Measurements from ENCODE around the gene ALG2.

Gene ALG2

DNA sequence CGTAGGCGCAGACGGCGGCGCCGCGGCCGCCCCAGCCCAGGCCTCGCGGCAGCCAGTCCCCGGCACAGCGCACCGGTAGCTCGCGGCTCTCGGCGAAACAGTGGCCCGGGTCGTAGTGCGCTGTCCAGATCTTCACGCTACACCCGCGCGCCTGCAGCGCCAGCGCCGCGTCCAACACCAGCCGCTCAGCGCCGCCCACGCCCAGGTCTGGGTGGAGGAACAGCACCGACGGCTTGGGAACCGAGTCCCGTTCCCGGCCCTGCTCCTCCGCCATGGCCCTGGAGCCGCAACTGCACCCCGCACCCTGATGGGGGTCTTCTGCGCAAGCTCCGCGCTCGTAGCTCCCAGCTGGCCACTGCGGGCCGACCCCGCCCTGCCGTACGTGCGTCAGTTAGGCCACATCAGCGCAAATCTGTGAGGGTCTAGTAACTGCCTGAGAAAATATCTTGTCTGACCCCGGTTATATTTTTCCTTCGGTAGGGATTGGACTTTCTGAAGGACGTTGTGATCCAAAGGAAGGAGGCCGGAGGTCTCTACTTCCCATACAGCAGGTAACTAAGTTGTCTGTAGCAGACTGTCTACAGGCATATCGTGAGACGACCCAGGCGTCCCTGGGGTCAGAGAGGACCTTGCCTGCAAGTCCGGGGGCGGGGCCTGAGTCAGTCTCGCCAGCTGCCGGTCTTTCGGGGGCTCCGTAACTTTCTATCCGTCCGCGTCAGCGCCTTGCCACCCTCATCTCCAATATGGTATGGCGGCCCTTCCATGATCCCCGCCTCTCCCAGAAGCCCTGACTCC is at the start of gene ALG2, which contains the start of gene SEC61B:
Gene ALG2, minus strand, starts transcription at position 322 of the 795 bp plus-strand sequence. Its CDS starts 48 bp downstream, at position 274.
Gene SEC61B, plus strand, starts transcription at position 662 of the 795 bp plus-strand sequence. Its CDS starts 82 bp downstream, at position 744.
- Histone ChIP-seq H3K27me3 (ENCODE audit: low read depth, low read length) (no peaks in the 10 kb centered on the region), H3K27ac (ENCODE audit: low read length) (peak within 1 kb of the TSS; percentile 89), H3K4me3 (ENCODE audit: low read depth in 1 of 2, low read length in 2 of 2) (peak within 1 kb of the TSS; percentile 79 to 95), H3K9me3 (ENCODE audit: control insufficient read depth in 1 of 2, low read length in 2 of 2) (no peaks in the 10 kb centered on the region), H3K36me3 (ENCODE audit: control insufficient read depth in 1 of 2, insufficient read depth in 2 of 2, low read length in 2 of 2) (peaks cover 18 to 25% of the 10 kb centered on the region in 2 donors), H3K4me1 (ENCODE audit: control insufficient read depth in 1 of 2, insufficient read depth in 2 of 2, low read length in 2 of 2) (peaks cover 9 to 55% of the 10 kb centered on the region in 2 donors)

DNA sequence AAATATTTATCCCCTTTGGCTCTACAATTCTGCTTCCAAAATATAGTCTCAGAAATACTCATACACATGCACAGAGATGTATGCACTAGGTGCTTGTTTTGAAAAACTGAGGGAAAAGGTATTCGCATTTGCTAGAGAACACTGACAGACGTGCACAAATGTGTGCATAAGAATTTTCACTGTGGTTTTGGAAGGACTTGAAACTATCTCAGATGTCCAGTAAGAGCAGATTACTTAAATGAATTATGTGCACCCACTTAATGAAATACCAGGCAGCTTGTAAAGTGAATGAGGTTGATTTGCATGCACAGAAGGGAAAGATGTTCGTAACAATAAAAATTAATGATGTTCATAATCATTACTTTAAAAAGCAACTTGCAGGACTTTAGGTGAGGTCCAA is 48.7 kb upstream of the ALG2 start:
- no peak overlapping the region for H3K27ac ChIP-seq (ENCODE audit: low read length)
- no peaks in the 10 kb centered on the region for H3K36me3 ChIP-seq (ENCODE audit: control insufficient read depth in 1 of 2, insufficient read depth in 2 of 2, low read length in 2 of 2)
- no peaks in the 10 kb centered on the region for H3K27me3 ChIP-seq (ENCODE audit: low read depth, low read length)
- peaks cover 0 to 3% of the 10 kb centered on the region in 2 donors for H3K4me1 ChIP-seq (ENCODE audit: control insufficient read depth in 1 of 2, insufficient read depth in 2 of 2, low read length in 2 of 2)
- no peaks in the 10 kb centered on the region for H3K9me3 ChIP-seq (ENCODE audit: control insufficient read depth in 1 of 2, low read length in 2 of 2)
- no peak overlapping the region for H3K4me3 ChIP-seq (ENCODE audit: low read depth in 1 of 2, low read length in 2 of 2)

DNA sequence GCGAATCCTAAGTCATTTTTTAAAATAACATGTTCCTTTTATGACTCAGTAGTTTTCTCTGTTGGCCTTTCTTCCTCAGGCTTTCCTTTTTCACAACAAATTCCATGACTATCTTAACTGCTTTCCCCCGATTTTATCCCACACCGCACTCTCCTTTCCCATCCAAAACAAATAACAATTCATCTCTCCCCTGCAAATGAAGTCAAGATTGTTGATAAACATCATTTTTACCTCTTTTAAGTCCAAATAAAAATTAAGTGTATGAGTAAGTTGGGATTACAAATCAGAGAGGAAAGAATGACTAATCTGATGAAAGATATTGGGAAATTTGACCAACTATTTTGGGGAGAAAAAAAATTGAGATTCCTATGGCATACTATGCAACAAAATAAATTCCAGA is 47.7 kb upstream of the ALG2 start:
- no peaks in the 10 kb centered on the region for H3K27me3 ChIP-seq (ENCODE audit: low read depth, low read length)
- no peak overlapping the region for H3K4me3 ChIP-seq (ENCODE audit: low read depth in 1 of 2, low read length in 2 of 2)
- H3K36me3 ChIP-seq (ENCODE audit: control insufficient read depth in 1 of 2, insufficient read depth in 2 of 2, low read length in 2 of 2) = no peaks in the 10 kb centered on the region
- no peaks in the 10 kb centered on the region for H3K9me3 ChIP-seq (ENCODE audit: control insufficient read depth in 1 of 2, low read length in 2 of 2)
- H3K27ac ChIP-seq (ENCODE audit: low read length) = no peak overlapping the region
- peaks cover 0 to 3% of the 10 kb centered on the region in 2 donors for H3K4me1 ChIP-seq (ENCODE audit: control insufficient read depth in 1 of 2, insufficient read depth in 2 of 2, low read length in 2 of 2)

DNA sequence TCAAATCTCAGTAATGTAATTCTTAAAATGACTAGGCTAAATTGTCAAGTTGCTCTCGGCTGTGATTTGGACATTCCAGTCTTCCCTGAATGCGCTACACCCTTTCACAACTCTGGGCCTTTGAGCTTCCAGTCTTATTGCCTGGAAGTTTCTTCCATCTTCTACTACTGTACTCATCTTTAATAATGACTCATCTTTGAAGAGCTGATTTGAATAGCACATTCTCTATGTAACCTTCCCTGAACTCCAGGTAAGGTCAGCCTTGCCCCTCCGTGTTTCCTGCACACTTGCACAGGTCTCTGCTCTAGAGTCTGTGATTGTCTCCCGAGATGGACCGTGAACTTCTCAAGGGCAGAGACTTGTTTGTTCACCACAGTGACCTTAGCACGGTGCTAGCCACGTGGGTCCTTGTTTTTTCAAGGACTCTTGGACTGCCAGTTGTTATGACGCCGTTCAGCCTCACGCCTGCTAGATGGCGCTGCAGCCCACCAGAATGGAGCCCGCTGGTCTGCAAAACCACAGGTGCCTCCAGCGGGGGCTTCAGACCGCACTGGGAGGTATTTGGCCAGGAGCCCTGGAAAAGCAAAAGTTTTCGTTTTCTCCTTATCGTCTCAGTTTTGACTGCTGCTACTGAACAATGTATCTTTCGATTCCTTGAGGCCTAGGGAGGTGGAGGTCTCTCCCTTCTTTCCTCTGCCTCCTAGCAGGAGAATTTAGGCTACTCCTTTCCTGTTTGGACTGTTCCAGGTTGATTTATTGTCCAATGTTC is 44.7 kb upstream of the ALG2 start:
- no peak overlapping the region for H3K27ac ChIP-seq (ENCODE audit: low read length)
- H3K27me3 ChIP-seq (ENCODE audit: low read depth, low read length) = no peaks in the 10 kb centered on the region
- H3K4me1 ChIP-seq (ENCODE audit: control insufficient read depth in 1 of 2, insufficient read depth in 2 of 2, low read length in 2 of 2) = peaks cover 0 to 3% of the 10 kb centered on the region in 2 donors
- no peaks in the 10 kb centered on the region for H3K9me3 ChIP-seq (ENCODE audit: control insufficient read depth in 1 of 2, low read length in 2 of 2)
- no peak overlapping the region for H3K4me3 ChIP-seq (ENCODE audit: low read depth in 1 of 2, low read length in 2 of 2)
- no peaks in the 10 kb centered on the region for H3K36me3 ChIP-seq (ENCODE audit: control insufficient read depth in 1 of 2, insufficient read depth in 2 of 2, low read length in 2 of 2)

DNA sequence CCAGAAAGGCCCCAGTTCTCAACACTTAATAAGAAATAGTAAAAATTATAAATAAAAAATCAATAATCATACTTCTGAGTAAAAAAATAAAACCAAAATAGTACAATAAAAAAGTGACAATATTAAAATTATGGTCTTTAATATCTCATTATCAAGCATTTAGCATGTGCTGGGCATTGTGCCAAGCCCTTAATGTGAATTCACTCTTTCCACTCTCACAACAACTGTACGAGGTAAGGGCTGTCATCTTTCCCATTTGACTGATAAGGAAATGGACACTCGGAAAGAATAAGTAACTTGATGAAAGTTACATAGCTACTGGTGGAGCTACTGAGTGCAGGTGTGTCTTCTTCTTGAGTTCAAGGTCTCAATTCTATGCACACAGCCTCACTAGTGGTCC is 43.9 kb upstream of the ALG2 start:
- Histone ChIP-seq H3K27ac (ENCODE audit: low read length) (no peak overlapping the region), H3K9me3 (ENCODE audit: control insufficient read depth in 1 of 2, low read length in 2 of 2) (no peaks in the 10 kb centered on the region), H3K36me3 (ENCODE audit: control insufficient read depth in 1 of 2, insufficient read depth in 2 of 2, low read length in 2 of 2) (no peaks in the 10 kb centered on the region), H3K4me3 (ENCODE audit: low read depth in 1 of 2, low read length in 2 of 2) (no peak overlapping the region), H3K4me1 (ENCODE audit: control insufficient read depth in 1 of 2, insufficient read depth in 2 of 2, low read length in 2 of 2) (peaks cover 0 to 3% of the 10 kb centered on the region in 2 donors), H3K27me3 (ENCODE audit: low read depth, low read length) (no peaks in the 10 kb centered on the region)

DNA sequence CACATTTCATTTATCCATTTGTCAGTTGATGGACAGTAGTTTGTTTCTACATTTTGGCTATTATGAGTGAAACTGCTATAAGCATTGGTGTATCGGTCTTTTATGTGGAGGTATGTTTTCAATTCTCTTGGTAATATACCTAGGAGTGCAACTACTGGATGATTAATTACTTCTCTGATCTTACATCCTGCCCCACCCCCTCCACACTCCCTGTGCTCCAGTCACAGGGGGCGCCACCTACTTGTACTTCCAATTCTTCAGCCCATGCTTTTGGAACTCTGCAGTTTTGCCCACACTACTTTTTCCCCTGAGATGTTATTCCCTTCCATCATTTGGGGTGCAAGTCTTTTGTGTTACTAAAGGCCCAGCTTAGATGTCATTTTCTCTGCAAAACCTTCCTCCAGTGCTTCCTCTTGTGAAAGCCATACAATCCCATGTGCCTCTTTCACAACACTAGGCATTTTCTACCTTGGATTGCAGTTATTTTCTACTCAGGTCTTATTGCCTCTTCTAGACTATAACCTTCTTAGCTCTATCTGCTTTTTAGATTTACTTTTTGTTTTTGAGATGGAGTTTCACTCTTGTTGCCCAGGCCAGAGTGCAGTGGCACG is 42.4 kb upstream of the ALG2 start:
- no peak overlapping the region for H3K27ac ChIP-seq (ENCODE audit: low read length)
- H3K36me3 ChIP-seq (ENCODE audit: control insufficient read depth in 1 of 2, insufficient read depth in 2 of 2, low read length in 2 of 2) = no peaks in the 10 kb centered on the region

GRCh38 chr9:99262949-99263418 is 41.2 kb upstream of the ALG2 start:
- Histone ChIP-seq H3K27me3 (ENCODE audit: low read depth, low read length) (no peaks in the 10 kb centered on the region), H3K9me3 (ENCODE audit: control insufficient read depth in 1 of 2, low read length in 2 of 2) (no peaks in the 10 kb centered on the region), H3K36me3 (ENCODE audit: control insufficient read depth in 1 of 2, insufficient read depth in 2 of 2, low read length in 2 of 2) (no peaks in the 10 kb centered on the region), H3K4me1 (ENCODE audit: control insufficient read depth in 1 of 2, insufficient read depth in 2 of 2, low read length in 2 of 2) (peaks cover 0 to 17% of the 10 kb centered on the region in 2 donors), H3K4me3 (ENCODE audit: low read depth in 1 of 2, low read length in 2 of 2) (no peak overlapping the region), H3K27ac (ENCODE audit: low read length) (no peak overlapping the region)

More for the DNA sequence above, 42.4 kb upstream of the ALG2 start:
- no peak overlapping the region for H3K4me3 ChIP-seq (ENCODE audit: low read depth in 1 of 2, low read length in 2 of 2)
- no peaks in the 10 kb centered on the region for H3K27me3 ChIP-seq (ENCODE audit: low read depth, low read length)
- H3K9me3 ChIP-seq (ENCODE audit: control insufficient read depth in 1 of 2, low read length in 2 of 2) = no peaks in the 10 kb centered on the region
- H3K4me1 ChIP-seq (ENCODE audit: control insufficient read depth in 1 of 2, insufficient read depth in 2 of 2, low read length in 2 of 2) = peaks cover 0 to 14% of the 10 kb centered on the region in 2 donors

DNA sequence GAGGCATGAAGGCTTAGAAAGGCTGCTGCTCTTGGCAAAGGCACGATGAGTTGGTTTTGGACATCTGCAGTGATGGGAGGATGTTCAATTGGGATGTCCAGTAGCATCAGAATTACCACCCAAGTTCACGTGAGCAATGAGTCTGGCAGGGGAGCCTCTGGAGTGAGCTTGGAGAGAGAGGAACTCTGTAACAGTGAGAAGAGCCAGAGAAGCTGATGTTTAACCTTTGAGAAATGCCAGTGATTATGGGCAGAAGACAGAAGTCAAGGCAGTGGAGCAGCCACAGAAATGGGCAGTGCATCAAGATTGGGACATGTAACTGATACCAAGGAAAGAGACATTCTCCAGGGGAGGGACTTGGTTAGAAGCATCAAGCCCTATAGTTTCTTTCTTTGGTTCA is 40.2 kb upstream of the ALG2 start:
- Histone ChIP-seq H3K27me3 (ENCODE audit: low read depth, low read length) (no peaks in the 10 kb centered on the region), H3K27ac (ENCODE audit: low read length) (no peak overlapping the region), H3K4me3 (ENCODE audit: low read depth in 1 of 2, low read length in 2 of 2) (no peak overlapping the region), H3K4me1 (ENCODE audit: control insufficient read depth in 1 of 2, insufficient read depth in 2 of 2, low read length in 2 of 2) (peaks cover 0 to 17% of the 10 kb centered on the region in 2 donors), H3K36me3 (ENCODE audit: control insufficient read depth in 1 of 2, insufficient read depth in 2 of 2, low read length in 2 of 2) (no peaks in the 10 kb centered on the region), H3K9me3 (ENCODE audit: control insufficient read depth in 1 of 2, low read length in 2 of 2) (no peaks in the 10 kb centered on the region)

GRCh38 chr9:99259231-99259918 is 37.6 kb upstream of the ALG2 start:
- Histone ChIP-seq H3K9me3 (ENCODE audit: control insufficient read depth in 1 of 2, low read length in 2 of 2) (no peaks in the 10 kb centered on the region), H3K27me3 (ENCODE audit: low read depth, low read length) (no peaks in the 10 kb centered on the region), H3K27ac (ENCODE audit: low read length) (peak overlapping the region; percentile 30), H3K4me3 (ENCODE audit: low read depth in 1 of 2, low read length in 2 of 2) (peak overlapping the region; percentile 62), H3K36me3 (ENCODE audit: control insufficient read depth in 1 of 2, insufficient read depth in 2 of 2, low read length in 2 of 2) (no peaks in the 10 kb centered on the region), H3K4me1 (ENCODE audit: control insufficient read depth in 1 of 2, insufficient read depth in 2 of 2, low read length in 2 of 2) (peaks cover 0 to 14% of the 10 kb centered on the region in 2 donors)

- H3K9me3 ChIP-seq (ENCODE audit: control insufficient read depth in 1 of 2, low read length in 2 of 2) = no peaks in the 10 kb centered on the region
- H3K27ac ChIP-seq (ENCODE audit: low read length) = no peak overlapping the region
- peaks cover 0 to 14% of the 10 kb centered on the region in 2 donors for H3K4me1 ChIP-seq (ENCODE audit: control insufficient read depth in 1 of 2, insufficient read depth in 2 of 2, low read length in 2 of 2)
- no peak overlapping the region for H3K4me3 ChIP-seq (ENCODE audit: low read depth in 1 of 2, low read length in 2 of 2)
- H3K36me3 ChIP-seq (ENCODE audit: control insufficient read depth in 1 of 2, insufficient read depth in 2 of 2, low read length in 2 of 2) = no peaks in the 10 kb centered on the region
- H3K27me3 ChIP-seq (ENCODE audit: low read depth, low read length) = no peaks in the 10 kb centered on the region
Observed at GRCh38 chr9:99257723-99258389, 36.1 kb upstream of the ALG2 start.
